B cell (primary cell): ENCODE results near the gene MBD6. TPM values are rescaled to one million over a fixed set of nuclear protein-coding genes. Genes with fewer than 3 reads are reported as not detected.

Experiments used
- ATAC-seq: fragments of 200-7000 bp; cut with Tn5 transposase; one replicate; pipeline ENCODE4 v1.10.0; 2021; ENCODE audit warnings: low read depth, mild to moderate bottlenecking, moderate number of reproducible peaks, moderate library complexity
- CTCF ChIA-PET: fragments of 350-600 bp; sonication (Branson Sonifier 250); formaldehyde crosslinking; loops from one replicate; lab custom pipeline; 2021; ENCODE audit warnings: antibody characterized with exemption, inconsistent platforms; lab: Charles Lee
- POLR2A ChIA-PET: fragments of 350-600 bp; sonication (Branson Sonifier 250); formaldehyde crosslinking; loops from one replicate; lab custom pipeline; 2021; ENCODE audit warnings: antibody characterized with exemption; lab: Charles Lee
- DNase-seq: peaks from one replicate; pipeline ENCODE4 v3.0.0; 2013
- H2AFZ ChIP-seq: 2 replicates; pipeline ENCODE4 v1.6.1; 2012; ENCODE audit warnings: mild to moderate bottlenecking, low read depth, low read length; ENCODE audit not compliant: insufficient read depth, poor library complexity, severe bottlenecking
- H3K27ac ChIP-seq, 2 donors: 1 replicate in 1 of 2; 2 replicates in 1 of 2; pipeline ENCODE4 v1.5.1; 2012 to 2013; ENCODE audit warnings: low read length in 2 of 2, mild to moderate bottlenecking in 2 of 2, moderate library complexity in 1 of 2
- H3K27me3 ChIP-seq, 4 experiments: fragments of 200-600 bp in 1 of 4; sonication (generic) in 1 of 4; replicated peaks in 1 of 4; 1 replicate in 2 of 4; 2 replicates in 2 of 4; pipeline versions ENCODE4 v1.6.1 to v1.7.0; 2013 to 2016; ENCODE audit warnings: low read length in 3 of 4, mild to moderate bottlenecking in 2 of 4, mixed read lengths in 1 of 4, moderate library complexity in 1 of 4; ENCODE audit not compliant: insufficient read depth in 4 of 4, control insufficient read depth in 3 of 4; ENCODE audit errors: control extremely low read depth in 1 of 4
- H3K36me3 ChIP-seq, 2 experiments: replicated peaks in 1 of 2; 1 replicate in 1 of 2; 2 replicates in 1 of 2; pipeline versions ENCODE4 v1.6.1 to v1.7.1; 2013; ENCODE audit warnings: low read length in 1 of 2; ENCODE audit not compliant: insufficient read depth in 2 of 2, control insufficient read depth in 1 of 2; ENCODE audit errors: control extremely low read depth in 1 of 2, extremely low read depth in 1 of 2
- H3K4me1 ChIP-seq, 2 donors: fragments of 200-600 bp in 1 of 2; sonication (generic) in 1 of 2; 1 replicate in 1 of 2; 2 replicates in 1 of 2; pipeline versions ENCODE4 v1.5.1 to v1.6.1; 2013 to 2017; ENCODE audit warnings: low read length in 2 of 2; ENCODE audit not compliant: control insufficient read depth in 2 of 2, insufficient read depth in 2 of 2
- H3K4me2 ChIP-seq: replicated peaks from 2 replicates; pipeline ENCODE3; 2012; ENCODE audit warnings: mild to moderate bottlenecking, low read depth, low read length; ENCODE audit not compliant: poor library complexity, severe bottlenecking
- H3K4me3 ChIP-seq, 5 experiments: fragments of 200-600 bp in 1 of 5; sonication (generic) in 1 of 5; 1 replicate in 3 of 5; 2 replicates in 2 of 5; pipeline versions ENCODE4 v1.5.1 to v1.7.0; 2011 to 2016; ENCODE audit warnings: low read length in 4 of 5, mild to moderate bottlenecking in 4 of 5, low read depth in 2 of 5, control low read depth in 1 of 5, moderate library complexity in 1 of 5; ENCODE audit not compliant: insufficient read depth in 1 of 5; ENCODE audit errors: control extremely low read depth in 1 of 5, extremely low read depth in 1 of 5
- H3K79me2 ChIP-seq: fragments of 200-600 bp; sonication (generic); one replicate; pipeline ENCODE4 v1.6.0; 2016; ENCODE audit warnings: low read length; ENCODE audit not compliant: control insufficient read depth, insufficient read depth
- H3K9ac ChIP-seq: fragments of 200-600 bp; sonication (generic); 2 replicates; pipeline ENCODE4 v1.6.1; 2017; ENCODE audit warnings: mild to moderate bottlenecking, low read length, moderate library complexity
- H3K9me3 ChIP-seq, 3 donors: one replicate each; pipeline versions ENCODE4 v1.6.1 to v1.7.1; 2013; ENCODE audit warnings: low read length in 2 of 3; ENCODE audit not compliant: control insufficient read depth in 2 of 3, insufficient read depth in 1 of 3; ENCODE audit errors: control extremely low read depth in 1 of 3
- H4K20me1 ChIP-seq: 2 replicates; pipeline ENCODE4 v1.6.0; 2012; ENCODE audit warnings: mild to moderate bottlenecking, low read length; ENCODE audit not compliant: insufficient read depth, control insufficient read depth, poor library complexity, severe bottlenecking
- H3K27ac Mint-ChIP-seq: one replicate; pipeline ENCODE4 v1.8.0; 2021; ENCODE audit warnings: mixed read lengths
- H3K27me3 Mint-ChIP-seq: one replicate; pipeline ENCODE4 v1.8.0; 2021; ENCODE audit warnings: mixed read lengths
- H3K4me1 Mint-ChIP-seq: one replicate; pipeline ENCODE4 v1.8.0; 2021; ENCODE audit warnings: mixed read lengths
- H3K4me3 Mint-ChIP-seq: one replicate; pipeline ENCODE4 v1.8.0; 2021; ENCODE audit warnings: mixed read lengths
- H3K9me3 Mint-ChIP-seq: one replicate; pipeline ENCODE4 v1.8.0; 2022; ENCODE audit warnings: mixed read lengths; ENCODE audit not compliant: insufficient read depth
- EZH2 ChIP-seq: IDR thresholded peaks from 2 replicates; pipeline ENCODE4 v1.6.1; 2012; ENCODE audit warnings: borderline replicate concordance, low read depth, mild to moderate bottlenecking, moderate library complexity, low read length; ENCODE audit not compliant: insufficient read depth, poor library complexity, severe bottlenecking
- WGBS: methylation state at CpG from one replicate; pipeline ENCODE4 v1.1.5; 2013; ENCODE audit warnings: missing lambda C conversion rate; ENCODE audit not compliant: insufficient coverage; 5-methylcytosine and 5-hydroxymethylcytosine counted together
- intact Hi-C: fragments of 100-400 bp; cut with micrococcal nuclease; formaldehyde crosslinking; loops from one replicate; pipeline ENCODE4 v1.10.0; 2022
- polyA plus RNA-seq: library from polyadenylated mRNA; depleted of rRNA; stranded (reverse); fragments of >200 nt; gene quantifications from 2 replicates; pipeline ENCODE4 v1.2.3, GENCODE V29; 2012
- total RNA-seq, 2 donors: library from RNA; stranded (reverse); fragments of 120-200 nt in 1 of 2; gene quantifications; 1 replicate in 1 of 2; 2 replicates in 1 of 2; pipeline versions ENCODE4 v1.2.3 to v1.2.4, GENCODE V29; 2013 to 2022
- TF ChIP-seq, protein P1 (sequence below): fragments of 200-600 bp; IDR thresholded peaks from one replicate; pipeline ENCODE4 v1.8.0; 2022; ENCODE audit warnings: antibody characterized with exemption, mild to moderate bottlenecking

MBD6 gene
- total and polyA plus RNA-seq, 2 donors (not counting 1 experiment from before 2014, with no cell fraction given), result 39.4 to 121 TPM

DNA sequence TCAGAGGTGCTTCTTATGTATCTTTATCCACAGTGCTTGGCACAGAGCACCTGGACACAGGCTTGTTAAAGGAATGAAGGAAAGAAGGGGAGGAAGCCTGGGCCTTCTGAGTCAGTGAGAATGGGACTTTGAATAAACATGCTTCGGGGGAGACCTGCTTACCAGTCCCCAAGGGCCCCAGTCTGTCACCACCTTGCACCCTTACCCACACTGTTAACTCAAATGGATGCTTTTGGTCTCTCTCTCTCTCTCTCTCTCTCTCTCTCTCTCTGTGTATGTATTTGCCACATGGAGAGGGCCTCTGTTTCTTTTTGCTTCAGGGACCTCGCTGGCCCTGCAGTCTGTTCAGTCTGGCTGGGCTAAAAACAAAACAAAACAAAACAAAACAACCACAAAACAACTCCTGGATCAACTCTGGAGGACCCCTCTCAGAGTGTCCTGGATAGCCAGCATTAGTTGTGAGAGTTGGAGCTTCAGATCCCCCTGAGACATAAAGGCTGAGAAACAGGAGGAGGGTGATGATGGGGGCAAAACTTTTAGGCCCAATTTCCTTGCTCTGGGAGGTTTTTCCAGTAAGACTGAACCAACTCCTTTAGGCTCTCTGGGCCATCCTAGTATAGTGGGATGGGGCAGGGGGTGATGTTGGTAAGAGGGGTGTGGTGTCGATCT is 29.1 kb downstream of the MBD6 start:
- Mint-ChIP-seq H3K4me3 (peak overlapping the region; percentile 76), H3K9me3 (no peaks in the 10 kb centered on the region), H3K4me1 (peaks cover 25% of the 10 kb centered on the region), H3K27ac (no peak overlapping the region), H3K27me3 (peaks cover 32% of the 10 kb centered on the region)
- Histone ChIP-seq H3K27me3 (peaks cover 0 to 32% (median 10%) of the 10 kb centered on the region in 4 experiments), H2AFZ (no peak overlapping the region), H3K4me3 (no peak overlapping the region), H3K4me1 (peaks cover 10 to 19% of the 10 kb centered on the region in 2 donors), H3K9me3 (peaks cover 0 to 4% (median 0%) of the 10 kb centered on the region in 3 donors), H3K4me2 (no peak overlapping the region), H4K20me1 (no peaks in the 10 kb centered on the region), H3K36me3 (no peaks in the 10 kb centered on the region), H3K9ac (no peak overlapping the region), H3K79me2 (peaks cover 9% of the 10 kb centered on the region), H3K27ac (no peak overlapping the region)
- ATAC-seq, result no peak
- no CpG with 5 or more reads among the region's 3 CpGs for WGBS
- no peak for DNase-seq
- POLR2A ChIA-PET, result no interaction called here
- TF ChIP-seq, protein P1, sequence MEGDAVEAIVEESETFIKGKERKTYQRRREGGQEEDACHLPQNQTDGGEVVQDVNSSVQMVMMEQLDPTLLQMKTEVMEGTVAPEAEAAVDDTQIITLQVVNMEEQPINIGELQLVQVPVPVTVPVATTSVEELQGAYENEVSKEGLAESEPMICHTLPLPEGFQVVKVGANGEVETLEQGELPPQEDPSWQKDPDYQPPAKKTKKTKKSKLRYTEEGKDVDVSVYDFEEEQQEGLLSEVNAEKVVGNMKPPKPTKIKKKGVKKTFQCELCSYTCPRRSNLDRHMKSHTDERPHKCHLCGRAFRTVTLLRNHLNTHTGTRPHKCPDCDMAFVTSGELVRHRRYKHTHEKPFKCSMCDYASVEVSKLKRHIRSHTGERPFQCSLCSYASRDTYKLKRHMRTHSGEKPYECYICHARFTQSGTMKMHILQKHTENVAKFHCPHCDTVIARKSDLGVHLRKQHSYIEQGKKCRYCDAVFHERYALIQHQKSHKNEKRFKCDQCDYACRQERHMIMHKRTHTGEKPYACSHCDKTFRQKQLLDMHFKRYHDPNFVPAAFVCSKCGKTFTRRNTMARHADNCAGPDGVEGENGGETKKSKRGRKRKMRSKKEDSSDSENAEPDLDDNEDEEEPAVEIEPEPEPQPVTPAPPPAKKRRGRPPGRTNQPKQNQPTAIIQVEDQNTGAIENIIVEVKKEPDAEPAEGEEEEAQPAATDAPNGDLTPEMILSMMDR, result no peak
- no peak for TF ChIP-seq EZH2
- CTCF ChIA-PET, result interaction anchor here (1.0 kb wide), 1 partner anchor 313 kb away, joined by 3 read pairs; no protein-coding TSS in a partner anchor
- intact Hi-C loops, result no loop called here

DNA sequence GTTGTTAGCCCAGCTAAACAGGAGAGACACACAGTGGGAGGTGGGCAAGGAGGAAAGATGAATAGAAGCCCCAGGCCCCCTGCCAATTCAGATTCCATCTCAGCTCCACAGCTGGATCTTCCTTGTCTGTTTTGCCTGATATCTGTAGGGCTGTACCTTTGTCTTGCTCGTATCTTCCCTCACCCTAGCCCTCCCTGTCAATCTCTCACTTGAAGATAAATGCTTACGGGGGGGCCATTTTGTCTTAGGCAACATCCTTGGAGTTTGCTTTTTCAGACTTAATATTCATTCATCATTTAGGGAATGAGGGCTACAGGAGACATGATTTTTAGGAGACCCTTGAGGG is 29.7 kb downstream of the MBD6 start:
- no peak overlapping the region for H3K4me2 ChIP-seq
- no peak overlapping the region for H3K27ac ChIP-seq
- H3K27me3 Mint-ChIP-seq, result peaks cover 32% of the 10 kb centered on the region
- CTCF ChIA-PET, result interaction anchor here (1.0 kb wide), 1 partner anchor 313 kb away, joined by 3 read pairs; no protein-coding TSS in a partner anchor
- peaks cover 10 to 18% of the 10 kb centered on the region in 2 donors for H3K4me1 ChIP-seq
- peaks cover 0 to 32% (median 10%) of the 10 kb centered on the region in 4 experiments for H3K27me3 ChIP-seq
- no peaks in the 10 kb centered on the region for H3K36me3 ChIP-seq
- no peak overlapping the region for H3K4me3 Mint-ChIP-seq
- H3K4me3 ChIP-seq, result no peak overlapping the region
- H3K9me3 ChIP-seq, result peaks cover 0 to 4% (median 0%) of the 10 kb centered on the region in 3 donors
- intact Hi-C loops, result no loop called here
- 67% methylated on average over 1 of the region's 2 CpGs for WGBS
- H3K9ac ChIP-seq, result no peak overlapping the region
- no peak for TF ChIP-seq EZH2
- TF ChIP-seq, protein P1, result no peak
- no peaks in the 10 kb centered on the region for H4K20me1 ChIP-seq
- H2AFZ ChIP-seq, result no peak overlapping the region
- POLR2A ChIA-PET, result no interaction called here
- H3K9me3 Mint-ChIP-seq, result no peaks in the 10 kb centered on the region
- ATAC-seq, result no peak
- no peak for DNase-seq
- H3K27ac Mint-ChIP-seq, result no peak overlapping the region
- peaks cover 21% of the 10 kb centered on the region for H3K4me1 Mint-ChIP-seq
- peaks cover 4% of the 10 kb centered on the region for H3K79me2 ChIP-seq
